HG03066 (cell line): ENCODE measurements around the gene PWWP2B.

Source experiments
- ATAC-seq: cut with Tn5 transposase; IDR thresholded peaks from one replicate; pipeline ENCODE4 v1.9.1; 2021; ENCODE audit warnings: low read depth; ENCODE audit not compliant: unreplicated experiment

The PWWP2B gene

GRCh38 chr10:132416566-132417256 lies 19.7 kb downstream of the PWWP2B start:
- no peak for ATAC-seq

- no peak for ATAC-seq
Measured at GRCh38 chr10:132417257-132417910, 20.4 kb downstream of the PWWP2B start.

- no peak for ATAC-seq
Measured at GRCh38 chr10:132417957-132418441, 21.0 kb downstream of the PWWP2B start.

- ATAC-seq: no peak
Measured at GRCh38 chr10:132418527-132419416, 21.8 kb downstream of the PWWP2B start.

- ATAC-seq: no peak
Measured at GRCh38 chr10:132419538-132420468, 22.8 kb downstream of the PWWP2B start.

- no peak for ATAC-seq
Measured at GRCh38 chr10:132420469-132420980, 23.5 kb downstream of the PWWP2B start.

- ATAC-seq: peak; percentile 43
Measured at GRCh38 chr10:132420981-132421846, 24.2 kb downstream of the PWWP2B start.

GRCh38 chr10:132421847-132422751 lies 25.1 kb downstream of the PWWP2B start:
- peak; percentile 49 for ATAC-seq

GRCh38 chr10:132422903-132423825 lies 26.2 kb downstream of the PWWP2B start:
- ATAC-seq: peak; percentile 16

GRCh38 chr10:132423966-132424861 lies 27.2 kb downstream of the PWWP2B start:
- ATAC-seq: no peak

- ATAC-seq: no peak
Measured at GRCh38 chr10:132425029-132425756, 28.2 kb downstream of the PWWP2B start.

GRCh38 chr10:132425757-132426155 lies 28.8 kb downstream of the PWWP2B start:
- no peak for ATAC-seq

GRCh38 chr10:132427006-132427771 lies 30.2 kb downstream of the PWWP2B start:
- no peak for ATAC-seq

GRCh38 chr10:132427939-132428367 lies 31.0 kb downstream of the PWWP2B start:
- ATAC-seq: no peak
